Breast epithelium (tissue), 4 donors: ENCODE results near the gene ISCU. TPM values are rescaled to one million over a fixed set of nuclear protein-coding genes. Genes with fewer than 3 reads are reported as not detected.

Experiments
- DNase-seq, 2 donors: peaks; one replicate each; pipeline ENCODE4 v3.0.0-alpha.2; 2019; ENCODE audit warnings: low spot score in 2 of 2
- H3K27ac ChIP-seq, 2 donors: fragments of 200-600 bp; sonication (generic) in 1 of 2; one replicate each; pipeline ENCODE4 v1.5.1; 2016 to 2019; ENCODE audit warnings: mild to moderate bottlenecking in 1 of 2
- H3K27me3 ChIP-seq, 2 donors: fragments of 200-600 bp; sonication (generic) in 1 of 2; one replicate each; pipeline versions ENCODE4 v1.5.1 to v1.6.0; 2017 to 2019; ENCODE audit warnings: control low read depth in 1 of 2, mild to moderate bottlenecking in 1 of 2
- H3K36me3 ChIP-seq: fragments of 200-600 bp; one replicate; pipeline ENCODE4 v1.5.1; 2019
- H3K4me1 ChIP-seq, 2 donors: fragments of 200-600 bp; sonication (generic); one replicate each; pipeline ENCODE4 v1.5.1; 2016 to 2019; ENCODE audit warnings: control low read depth in 1 of 2
- H3K4me3 ChIP-seq, 3 donors: fragments of 200-600 bp; sonication (generic); 1 replicate in 2 of 3; 2 replicates in 1 of 3; pipeline ENCODE4 v1.5.1; 2016 to 2019; ENCODE audit warnings: mild to moderate bottlenecking in 3 of 3, moderate library complexity in 2 of 3
- H3K9me3 ChIP-seq, 2 donors: fragments of 200-600 bp; sonication (generic) in 1 of 2; one replicate each; pipeline ENCODE4 v1.5.1; 2016 to 2019; ENCODE audit warnings: control low read depth in 1 of 2
- POLR2A ChIP-seq: fragments of 450-650 bp; IDR thresholded peaks from one replicate; pipeline ENCODE4 v1.6.1; 2016; ENCODE audit warnings: antibody characterized with exemption, mild to moderate bottlenecking, moderate library complexity
- POLR2AphosphoS5 ChIP-seq, 3 donors: sonication (generic); formaldehyde crosslinking; IDR thresholded peaks; one replicate each; pipeline ENCODE4 v1.6.1; 2017; ENCODE audit warnings: antibody characterized with exemption in 3 of 3
- intact Hi-C: fragments of 100-400 bp; cut with DNase I; formaldehyde crosslinking; loops from one replicate; pipeline ENCODE4 v1.15.1; 2023; ENCODE audit warnings: low total_unique reads
- total RNA-seq, 3 donors: library from RNA; depleted of rRNA; stranded (reverse); fragments of >200 nt; gene quantifications; one replicate each; pipeline ENCODE4 v1.1.0, GENCODE V29; 2016
- TF ChIP-seq, protein P1 (sequence below), 3 donors: fragments of 450-650 bp; IDR thresholded peaks; one replicate each; pipeline ENCODE4 v1.5.1; 2016 to 2017; ENCODE audit warnings: antibody characterized with exemption in 3 of 3, mild to moderate bottlenecking in 3 of 3, moderate library complexity in 3 of 3

The ISCU gene
- total RNA-seq, 3 donors from 2014 or later, result 220 to 328 (median 227) TPM

DNA sequence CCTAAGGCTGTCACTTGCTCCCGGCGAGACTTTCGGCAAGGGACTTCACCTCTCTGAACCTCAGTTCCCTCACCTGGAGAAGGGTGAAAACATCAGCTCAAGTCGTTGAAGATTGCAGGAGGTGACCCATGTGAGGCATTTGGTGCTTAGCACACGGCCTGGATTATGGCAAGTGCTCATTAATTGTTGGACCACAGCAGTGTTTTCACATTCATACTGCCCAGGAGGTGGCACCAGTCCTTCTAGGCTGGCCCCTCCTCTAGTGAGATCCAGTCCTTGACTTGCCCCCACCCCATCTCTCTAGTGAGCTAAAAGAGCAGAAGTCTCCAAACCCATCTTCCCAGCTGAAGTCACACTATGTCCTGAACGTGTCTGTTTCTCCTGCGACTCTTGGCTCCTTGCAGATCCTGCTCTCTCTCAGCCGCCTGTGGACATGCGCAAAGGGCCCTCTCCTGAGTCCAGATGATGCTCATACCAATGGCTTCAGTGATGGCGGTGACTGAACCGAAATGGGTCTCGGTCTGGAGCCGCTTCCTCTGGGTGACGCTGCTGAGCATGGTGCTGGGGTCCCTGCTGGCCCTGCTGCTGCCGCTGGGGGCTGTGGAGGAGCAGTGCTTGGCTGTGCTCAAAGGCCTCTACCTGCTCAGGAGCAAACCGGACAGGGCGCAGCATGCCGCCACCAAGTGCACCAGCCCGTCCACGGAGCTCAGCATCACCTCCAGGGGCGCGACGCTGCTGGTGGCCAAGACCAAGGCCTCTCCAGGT lies 45.7 kb upstream of the ISCU start:
- Histone ChIP-seq H3K4me3 (peak overlapping the region in 1 of 3 donors; percentile 87), H3K4me1 (peaks cover 0 to 8% of the 10 kb centered on the region in 2 donors), H3K9me3 (no peaks in the 10 kb centered on the region), H3K27ac (no peak overlapping the region), H3K27me3 (no peaks in the 10 kb centered on the region), H3K36me3 (no peaks in the 10 kb centered on the region)
- TF ChIP-seq POLR2A, result no peak
- TF ChIP-seq, protein P1, sequence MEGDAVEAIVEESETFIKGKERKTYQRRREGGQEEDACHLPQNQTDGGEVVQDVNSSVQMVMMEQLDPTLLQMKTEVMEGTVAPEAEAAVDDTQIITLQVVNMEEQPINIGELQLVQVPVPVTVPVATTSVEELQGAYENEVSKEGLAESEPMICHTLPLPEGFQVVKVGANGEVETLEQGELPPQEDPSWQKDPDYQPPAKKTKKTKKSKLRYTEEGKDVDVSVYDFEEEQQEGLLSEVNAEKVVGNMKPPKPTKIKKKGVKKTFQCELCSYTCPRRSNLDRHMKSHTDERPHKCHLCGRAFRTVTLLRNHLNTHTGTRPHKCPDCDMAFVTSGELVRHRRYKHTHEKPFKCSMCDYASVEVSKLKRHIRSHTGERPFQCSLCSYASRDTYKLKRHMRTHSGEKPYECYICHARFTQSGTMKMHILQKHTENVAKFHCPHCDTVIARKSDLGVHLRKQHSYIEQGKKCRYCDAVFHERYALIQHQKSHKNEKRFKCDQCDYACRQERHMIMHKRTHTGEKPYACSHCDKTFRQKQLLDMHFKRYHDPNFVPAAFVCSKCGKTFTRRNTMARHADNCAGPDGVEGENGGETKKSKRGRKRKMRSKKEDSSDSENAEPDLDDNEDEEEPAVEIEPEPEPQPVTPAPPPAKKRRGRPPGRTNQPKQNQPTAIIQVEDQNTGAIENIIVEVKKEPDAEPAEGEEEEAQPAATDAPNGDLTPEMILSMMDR (IDR thresholded peaks at IDR 0.05), result no peak
- no peak for TF ChIP-seq POLR2AphosphoS5 (IDR thresholded peaks at IDR 0.05)
- intact Hi-C loops, result loop anchor here (10.0 kb wide), 1 partner anchor 172 kb away; no protein-coding TSS in a partner anchor
- DNase-seq, result no peak

DNA sequence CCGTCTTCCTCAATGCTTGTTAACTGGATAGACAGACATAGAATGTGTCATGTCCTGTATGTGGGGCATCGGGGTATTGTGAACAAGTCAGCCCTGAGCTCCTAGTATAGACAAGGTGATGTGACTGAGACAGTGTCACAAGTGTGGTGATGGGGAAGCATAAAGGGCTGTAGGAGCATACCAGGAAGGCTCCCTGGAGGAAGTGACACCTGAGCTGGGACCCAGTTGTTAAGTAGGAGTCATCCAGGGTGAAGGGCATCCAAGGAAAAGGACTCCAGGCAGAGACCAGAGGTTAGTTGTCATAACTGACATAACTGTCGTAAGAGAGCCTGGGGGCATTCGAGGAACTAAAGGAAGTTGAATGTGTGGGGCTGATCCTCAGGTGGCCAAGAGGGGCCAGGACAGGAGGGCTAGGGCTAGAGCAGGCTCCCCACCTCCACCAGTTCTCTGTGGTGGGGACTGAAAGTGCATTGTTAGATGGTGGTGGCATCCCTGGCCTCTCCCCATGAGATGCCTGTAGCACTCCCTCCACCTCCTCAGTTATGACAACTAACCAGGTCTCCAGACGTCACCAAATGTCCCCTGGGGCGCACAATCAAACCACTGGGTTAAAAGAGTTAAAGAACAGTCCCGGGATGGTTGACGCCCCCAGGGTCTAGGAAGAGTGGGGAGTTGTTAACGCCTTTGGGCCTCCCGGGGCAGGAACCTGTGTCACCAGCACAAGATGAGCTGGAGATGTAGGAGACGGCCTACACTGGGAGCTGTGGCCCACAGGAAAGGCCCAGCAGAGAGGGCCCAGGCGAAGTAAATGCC lies 44.9 kb upstream of the ISCU start:
- Histone ChIP-seq H3K36me3 (no peaks in the 10 kb centered on the region), H3K27me3 (no peaks in the 10 kb centered on the region), H3K9me3 (no peaks in the 10 kb centered on the region), H3K27ac (no peak overlapping the region), H3K4me3 (no peak overlapping the region), H3K4me1 (peaks cover 0 to 8% of the 10 kb centered on the region in 2 donors)
- DNase-seq, result no peak
- TF ChIP-seq POLR2A (no peak), POLR2AphosphoS5 (IDR thresholded peaks at IDR 0.05) (no peak)
- TF ChIP-seq, protein P1 (IDR thresholded peaks at IDR 0.05), result no peak
- intact Hi-C loops, result loop anchor here (10.0 kb wide), 1 partner anchor 173 kb away; no protein-coding TSS in a partner anchor

DNA sequence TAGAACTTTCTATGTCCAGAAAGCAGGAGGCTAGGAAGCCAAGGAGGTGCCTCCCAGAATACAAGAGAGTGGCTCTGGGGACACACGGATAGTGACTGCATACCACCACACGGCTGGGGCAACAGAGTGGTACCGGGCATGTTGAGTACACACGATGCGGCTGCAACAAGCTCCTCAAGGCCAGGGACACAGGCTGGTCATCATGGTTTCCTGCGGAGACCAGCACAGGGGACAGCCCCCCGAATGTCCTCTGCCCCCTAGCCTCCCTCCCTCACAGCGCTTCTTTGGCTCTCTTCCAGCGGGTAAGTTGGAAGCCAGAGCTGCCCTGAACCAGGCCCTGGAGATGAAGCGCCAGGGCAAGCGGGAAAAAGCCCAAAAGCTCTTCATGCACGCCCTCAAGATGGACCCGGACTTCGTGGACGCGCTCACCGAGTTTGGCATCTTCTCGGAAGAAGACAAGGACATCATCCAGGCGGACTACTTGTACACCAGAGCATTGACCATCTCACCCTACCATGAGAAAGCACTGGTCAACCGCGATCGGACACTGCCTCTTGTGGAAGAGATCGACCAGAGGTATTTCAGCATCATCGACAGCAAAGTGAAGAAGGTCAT lies 44.2 kb upstream of the ISCU start:
- Histone ChIP-seq H3K27ac (no peak overlapping the region), H3K4me3 (no peak overlapping the region), H3K4me1 (peaks cover 0 to 8% of the 10 kb centered on the region in 2 donors), H3K36me3 (no peaks in the 10 kb centered on the region), H3K27me3 (no peaks in the 10 kb centered on the region), H3K9me3 (no peaks in the 10 kb centered on the region)
- DNase-seq, result no peak
- intact Hi-C loops, result loop anchor here (10.0 kb wide), 1 partner anchor 173 kb away; no protein-coding TSS in a partner anchor
- no peak for TF ChIP-seq POLR2AphosphoS5 (IDR thresholded peaks at IDR 0.05)
- no peak for TF ChIP-seq POLR2A
- TF ChIP-seq, protein P1 (IDR thresholded peaks at IDR 0.05), result no peak

DNA sequence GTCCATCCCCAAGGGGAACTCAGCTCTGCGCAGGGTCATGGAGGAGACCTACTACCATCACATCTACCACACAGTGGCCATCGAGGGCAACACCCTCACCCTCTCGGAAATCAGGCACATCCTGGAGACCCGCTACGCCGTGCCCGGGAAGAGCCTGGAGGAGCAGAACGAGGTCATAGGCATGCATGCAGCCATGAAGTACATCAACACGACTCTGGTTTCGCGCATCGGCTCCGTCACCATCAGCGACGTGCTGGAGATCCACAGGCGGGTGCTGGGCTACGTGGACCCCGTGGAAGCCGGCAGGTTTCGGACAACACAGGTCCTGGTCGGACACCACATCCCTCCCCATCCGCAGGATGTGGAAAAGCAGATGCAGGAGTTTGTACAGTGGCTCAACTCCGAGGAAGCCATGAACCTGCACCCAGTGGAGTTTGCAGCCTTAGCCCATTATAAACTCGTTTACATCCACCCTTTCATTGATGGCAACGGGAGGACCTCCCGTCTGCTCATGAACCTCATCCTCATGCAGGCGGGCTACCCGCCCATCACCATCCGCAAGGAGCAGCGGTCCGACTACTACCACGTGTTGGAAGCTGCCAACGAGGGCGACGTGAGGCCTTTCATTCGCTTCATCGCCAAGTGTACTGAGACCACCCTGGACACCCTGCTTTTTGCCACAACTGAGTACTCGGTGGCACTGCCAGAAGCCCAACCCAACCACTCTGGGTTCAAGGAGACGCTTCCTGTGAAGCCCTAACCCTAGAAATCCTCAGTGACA lies 43.5 kb upstream of the ISCU start:
- intact Hi-C loops, result loop anchor here (10.0 kb wide), 1 partner anchor 174 kb away; no protein-coding TSS in a partner anchor
- Histone ChIP-seq H3K27me3 (no peaks in the 10 kb centered on the region), H3K36me3 (no peaks in the 10 kb centered on the region), H3K4me3 (no peak overlapping the region), H3K4me1 (peaks cover 0 to 8% of the 10 kb centered on the region in 2 donors), H3K9me3 (no peaks in the 10 kb centered on the region), H3K27ac (no peak overlapping the region)
- TF ChIP-seq POLR2A (no peak), POLR2AphosphoS5 (IDR thresholded peaks at IDR 0.05) (no peak)
- TF ChIP-seq, protein P1 (IDR thresholded peaks at IDR 0.05), result no peak
- no peak for DNase-seq
